Esophagus muscularis mucosa (tissue), 3 donors: Measurements from ENCODE around the gene SLC9A1.

Experiments used
- POLR2A ChIP-seq: fragments of 450-650 bp; IDR thresholded peaks from one replicate; pipeline ENCODE4 v1.6.1; 2017; ENCODE audit warnings: antibody characterized with exemption, moderate library complexity, mild to moderate bottlenecking, low read depth
- TF ChIP-seq, protein P1 (sequence below), 3 experiments: fragments of 200-600 bp in 2 of 3; fragments of 450-650 bp in 1 of 3; sonication (generic) in 2 of 3; IDR thresholded peaks; one replicate each; pipeline ENCODE4 v1.5.1; 2017 to 2019; ENCODE audit warnings: antibody characterized with exemption in 3 of 3, mild to moderate bottlenecking in 2 of 3, moderate library complexity in 1 of 3

GRCh38 chr1:27108588-27108987 is 46.3 kb downstream of the SLC9A1 start:
- TF ChIP-seq, protein P1, sequence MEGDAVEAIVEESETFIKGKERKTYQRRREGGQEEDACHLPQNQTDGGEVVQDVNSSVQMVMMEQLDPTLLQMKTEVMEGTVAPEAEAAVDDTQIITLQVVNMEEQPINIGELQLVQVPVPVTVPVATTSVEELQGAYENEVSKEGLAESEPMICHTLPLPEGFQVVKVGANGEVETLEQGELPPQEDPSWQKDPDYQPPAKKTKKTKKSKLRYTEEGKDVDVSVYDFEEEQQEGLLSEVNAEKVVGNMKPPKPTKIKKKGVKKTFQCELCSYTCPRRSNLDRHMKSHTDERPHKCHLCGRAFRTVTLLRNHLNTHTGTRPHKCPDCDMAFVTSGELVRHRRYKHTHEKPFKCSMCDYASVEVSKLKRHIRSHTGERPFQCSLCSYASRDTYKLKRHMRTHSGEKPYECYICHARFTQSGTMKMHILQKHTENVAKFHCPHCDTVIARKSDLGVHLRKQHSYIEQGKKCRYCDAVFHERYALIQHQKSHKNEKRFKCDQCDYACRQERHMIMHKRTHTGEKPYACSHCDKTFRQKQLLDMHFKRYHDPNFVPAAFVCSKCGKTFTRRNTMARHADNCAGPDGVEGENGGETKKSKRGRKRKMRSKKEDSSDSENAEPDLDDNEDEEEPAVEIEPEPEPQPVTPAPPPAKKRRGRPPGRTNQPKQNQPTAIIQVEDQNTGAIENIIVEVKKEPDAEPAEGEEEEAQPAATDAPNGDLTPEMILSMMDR (IDR thresholded peaks at IDR 0.05): no peak
- no peak for TF ChIP-seq POLR2A
